ENCODE results near the gene DERL2. TPM values are rescaled to one million over a fixed set of nuclear protein-coding genes. Genes with fewer than 3 reads are reported as not detected.

Gene DERL2
- total RNA-seq, 4 donors from 2014 or later = 22.0 to 30.6 (median 23.4) TPM

DNA sequence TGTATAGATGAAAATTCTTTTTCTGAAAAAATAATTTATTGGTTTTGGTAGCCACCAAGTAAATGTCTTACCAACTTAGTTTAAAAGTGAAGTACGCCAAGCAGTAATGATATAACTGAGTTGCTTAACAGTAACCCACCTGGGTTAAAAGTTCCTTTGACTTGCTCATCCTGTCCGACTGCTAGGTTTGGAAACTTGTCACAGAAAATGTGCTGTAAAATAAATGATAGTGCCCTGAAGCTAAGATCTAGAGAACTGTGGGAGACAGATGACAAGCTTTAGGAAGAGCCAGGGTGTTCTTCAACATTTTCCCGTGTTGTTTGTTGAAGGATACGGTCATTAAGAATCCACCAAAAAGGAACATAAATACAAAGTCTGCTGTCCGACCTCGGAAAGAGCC is 5.0 kb downstream of the DERL2 start:
- no peaks in the 10 kb centered on the region for H3K9me3 ChIP-seq
- no peak overlapping the region for H3K27ac ChIP-seq
- H3K27me3 ChIP-seq = no peaks in the 10 kb centered on the region
- H3K4me3 ChIP-seq = no peak overlapping the region
- no peak for DNase-seq (ENCODE audit: low spot score in 2 of 2)
- peaks cover 0 to 21% (median 11%) of the 10 kb centered on the region in 4 donors for H3K4me1 ChIP-seq
- TF ChIP-seq, protein P1, sequence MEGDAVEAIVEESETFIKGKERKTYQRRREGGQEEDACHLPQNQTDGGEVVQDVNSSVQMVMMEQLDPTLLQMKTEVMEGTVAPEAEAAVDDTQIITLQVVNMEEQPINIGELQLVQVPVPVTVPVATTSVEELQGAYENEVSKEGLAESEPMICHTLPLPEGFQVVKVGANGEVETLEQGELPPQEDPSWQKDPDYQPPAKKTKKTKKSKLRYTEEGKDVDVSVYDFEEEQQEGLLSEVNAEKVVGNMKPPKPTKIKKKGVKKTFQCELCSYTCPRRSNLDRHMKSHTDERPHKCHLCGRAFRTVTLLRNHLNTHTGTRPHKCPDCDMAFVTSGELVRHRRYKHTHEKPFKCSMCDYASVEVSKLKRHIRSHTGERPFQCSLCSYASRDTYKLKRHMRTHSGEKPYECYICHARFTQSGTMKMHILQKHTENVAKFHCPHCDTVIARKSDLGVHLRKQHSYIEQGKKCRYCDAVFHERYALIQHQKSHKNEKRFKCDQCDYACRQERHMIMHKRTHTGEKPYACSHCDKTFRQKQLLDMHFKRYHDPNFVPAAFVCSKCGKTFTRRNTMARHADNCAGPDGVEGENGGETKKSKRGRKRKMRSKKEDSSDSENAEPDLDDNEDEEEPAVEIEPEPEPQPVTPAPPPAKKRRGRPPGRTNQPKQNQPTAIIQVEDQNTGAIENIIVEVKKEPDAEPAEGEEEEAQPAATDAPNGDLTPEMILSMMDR (IDR thresholded peaks at IDR 0.05) = no peak
- TF ChIP-seq POLR2A (IDR thresholded peaks at IDR 0.05) = no peak
- no peak for TF ChIP-seq EP300 (IDR thresholded peaks at IDR 0.05)
- H3K36me3 ChIP-seq = peaks cover 8 to 84% (median 31%) of the 10 kb centered on the region in 3 donors
- 85 to 87% methylated on average over 6 of the region's 6 CpGs for WGBS, 2 donors

DNA sequence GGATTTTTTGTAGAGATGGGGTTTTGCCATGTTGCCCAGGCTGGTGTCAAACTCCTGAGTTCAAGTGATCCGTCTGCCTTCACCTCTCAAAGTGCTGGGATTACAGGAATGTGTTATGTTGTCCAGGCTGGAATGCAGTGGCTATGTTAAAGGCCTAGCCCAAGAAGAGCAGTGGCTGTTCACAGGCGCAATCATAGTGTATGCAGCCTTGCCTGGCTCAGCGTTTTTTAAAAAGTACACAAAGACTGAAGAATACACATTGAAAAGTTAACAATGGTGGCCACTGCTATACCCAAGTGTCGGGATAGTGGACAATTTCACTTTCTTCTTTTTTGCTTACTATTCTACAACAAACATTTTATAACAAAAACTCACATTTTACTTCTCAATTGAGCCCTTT is 7.0 kb downstream of the DERL2 start:
- H3K36me3 ChIP-seq = peaks cover 11 to 99% (median 39%) of the 10 kb centered on the region in 3 donors
- peaks cover 0 to 5% (median under 1%) of the 10 kb centered on the region in 4 donors for H3K4me1 ChIP-seq
- no peak overlapping the region for H3K4me3 ChIP-seq
- H3K27me3 ChIP-seq = no peaks in the 10 kb centered on the region
- H3K9me3 ChIP-seq = no peaks in the 10 kb centered on the region
- WGBS, 2 donors = 90 to 95% methylated on average over 4 of the region's 4 CpGs
- H3K27ac ChIP-seq = no peak overlapping the region
- no peak for DNase-seq (ENCODE audit: low spot score in 2 of 2)
- TF ChIP-seq EP300 (IDR thresholded peaks at IDR 0.05) (no peak), POLR2A (IDR thresholded peaks at IDR 0.05) (no peak)
- TF ChIP-seq, protein P1 (IDR thresholded peaks at IDR 0.05) = no peak

DNA sequence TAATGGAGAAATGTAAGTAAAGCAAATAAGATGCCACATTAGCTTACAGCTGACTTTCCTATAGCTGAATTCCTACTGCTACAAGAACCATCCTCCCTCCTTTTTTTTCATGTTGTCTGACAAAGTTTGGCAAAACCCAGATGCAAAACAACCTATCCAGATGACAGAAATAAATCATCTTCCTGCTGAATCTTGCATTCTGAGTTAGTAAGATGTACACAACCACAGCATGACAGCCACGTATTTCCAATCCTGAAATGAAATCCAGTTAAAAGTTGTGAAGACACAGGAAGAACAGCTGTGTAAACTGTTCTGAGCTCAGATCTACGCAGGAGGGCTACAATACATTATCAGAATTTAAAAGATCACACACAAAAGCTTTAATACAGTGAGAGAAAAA is 12.1 kb downstream of the DERL2 start:
- H3K27ac ChIP-seq = no peak overlapping the region
- no peak for TF ChIP-seq EP300 (IDR thresholded peaks at IDR 0.05)
- TF ChIP-seq, protein P1 (IDR thresholded peaks at IDR 0.05) = no peak
- TF ChIP-seq POLR2A (IDR thresholded peaks at IDR 0.05) = no peak
- peaks cover 0 to 6% (median 3%) of the 10 kb centered on the region in 4 donors for H3K4me1 ChIP-seq
- DNase-seq (ENCODE audit: low spot score in 2 of 2) = no peak
- no peaks in the 10 kb centered on the region for H3K9me3 ChIP-seq
- peaks cover 10 to 74% (median 34%) of the 10 kb centered on the region in 3 donors for H3K36me3 ChIP-seq
- 86 to 87% methylated on average over 2 of the region's 2 CpGs for WGBS, 2 donors
- no peak overlapping the region for H3K4me3 ChIP-seq
- H3K27me3 ChIP-seq = no peaks in the 10 kb centered on the region

- 81 to 90% methylated on average over 3 of the region's 3 CpGs for WGBS, 2 donors
- Histone ChIP-seq H3K4me3 (no peak overlapping the region), H3K27me3 (no peaks in the 10 kb centered on the region), H3K36me3 (peaks cover 6 to 60% (median 22%) of the 10 kb centered on the region in 3 donors), H3K27ac (no peak overlapping the region), H3K4me1 (peaks cover 0 to 13% (median 7%) of the 10 kb centered on the region in 4 donors), H3K9me3 (no peaks in the 10 kb centered on the region)
- no peak for TF ChIP-seq POLR2A (IDR thresholded peaks at IDR 0.05)
- TF ChIP-seq, protein P1 (IDR thresholded peaks at IDR 0.05) = no peak
- no peak for TF ChIP-seq EP300 (IDR thresholded peaks at IDR 0.05)
- DNase-seq (ENCODE audit: low spot score in 2 of 2) = no peak
These were observed 13.5 kb downstream of the DERL2 start for GRCh38 chr17:5472511-5472910.

- H3K27ac ChIP-seq = peak overlapping the region in 3 of 4 donors; percentile 75 to 89 (median 80)
- peak overlapping the region; percentile 57 to 98 (median 76) for H3K4me3 ChIP-seq
- TF ChIP-seq EP300 (IDR thresholded peaks at IDR 0.05) (no peak), POLR2A (IDR thresholded peaks at IDR 0.05) (no peak)
- TF ChIP-seq, protein P1 (IDR thresholded peaks at IDR 0.05) = no peak
- peaks cover 0 to 16% (median 3%) of the 10 kb centered on the region in 3 donors for H3K36me3 ChIP-seq
- DNase-seq (ENCODE audit: low spot score in 2 of 2) = no peak
- no peaks in the 10 kb centered on the region for H3K9me3 ChIP-seq
- H3K27me3 ChIP-seq = no peaks in the 10 kb centered on the region
- WGBS, 2 donors = 0 to 1% methylated on average over 17 of the region's 17 CpGs
- H3K4me1 ChIP-seq = peaks cover 0 to 36% (median 16%) of the 10 kb centered on the region in 4 donors
These were observed 17.9 kb downstream of the DERL2 start for GRCh38 chr17:5468075-5468473.
